ENCODE measurements around the gene GAS6.

Gene GAS6

GRCh38 chr13:113862931-113863523 is 849 bp downstream of the GAS6 start:
- Histone ChIP-seq H3K27ac (ENCODE audit: extremely low read depth, low read depth, low read length) (peak overlapping the region; percentile 51; the same call in 1 of the 2 replicates), H3K36me3 (ENCODE audit: control insufficient read depth in 2 of 2, insufficient read depth in 1 of 2, low read length in 2 of 2) (peaks cover 0 to 16% of the 10 kb centered on the region in 2 experiments; a peak in 1 of 3 replicates), H3K4me1 (ENCODE audit: control insufficient read depth, insufficient read depth, low read length) (peaks cover 3% of the 10 kb centered on the region; the same call in 1 of the 2 replicates), H3K4me3 (ENCODE audit: low read depth, low read length) (peak overlapping the region; percentile 52), H3K9me3 (ENCODE audit: control insufficient read depth, insufficient read depth, low read depth, low read length) (no peaks in the 10 kb centered on the region)
- POLR2A ChIA-PET = interaction anchor here (1.2 kb wide), 1 partner anchor 25 kb away, joined by 3 read pairs; no protein-coding TSS in a partner anchor
- CTCF ChIA-PET = interaction anchor here (0.6 kb wide), 1 partner anchor 299 kb away, joined by 3 read pairs; no protein-coding TSS in a partner anchor
- no peak for TF ChIP-seq ZNF18 (tag by site-specific recombination; IDR thresholded peaks at IDR 0.05)
- TF ChIP-seq ZIC2 (tag by site-specific recombination; IDR thresholded peaks at IDR 0.05) = peak; percentile 84
- peak; percentile 64 for TF ChIP-seq SP2 (tag by site-specific recombination; IDR thresholded peaks at IDR 0.05)
- peak; percentile 47; the same call in 1 of the 2 replicates for TF ChIP-seq SP3 (tag by site-specific recombination; IDR thresholded peaks at IDR 0.05)
- TF ChIP-seq GLIS2 (tag by site-specific recombination; IDR thresholded peaks at IDR 0.05) = peak; percentile 65
- peak; percentile 71 for TF ChIP-seq KLF1 (tag by site-specific recombination; IDR thresholded peaks at IDR 0.05)
- TF ChIP-seq ZNF138 (tag by site-specific recombination; IDR thresholded peaks at IDR 0.05; ENCODE audit: borderline replicate concordance) = no peak
- 0 out of 2 replicates have a peak, but pooled peaks have one; percentile 12 for TF ChIP-seq ZNF341 (tag by site-specific recombination; IDR thresholded peaks at IDR 0.05; ENCODE audit: low read depth)
- TF ChIP-seq ZNF140 (tag by site-specific recombination; IDR thresholded peaks at IDR 0.05) = no peak
- TF ChIP-seq PRDM10 (tag by site-specific recombination; IDR thresholded peaks at IDR 0.05) = peak; percentile 74
- TF ChIP-seq PATZ1 (tag by site-specific recombination; IDR thresholded peaks at IDR 0.05) = peak; percentile 15; the same call in 1 of the 2 replicates
- peak; percentile 84 for TF ChIP-seq ZNF600 (tag by site-specific recombination; IDR thresholded peaks at IDR 0.05)
- peak; percentile 43; the same call in 1 of the 2 replicates for TF ChIP-seq ZEB2 (tag by site-specific recombination; IDR thresholded peaks at IDR 0.05)
- TF ChIP-seq KLF17 (tag by site-specific recombination; IDR thresholded peaks at IDR 0.05) = 0 out of 2 replicates have a peak, but pooled peaks have one; percentile 45
- peak; percentile 35 for TF ChIP-seq ZBTB26 (tag by site-specific recombination; optimal IDR thresholded peaks at IDR 0.05)
- peak; percentile 70 for TF ChIP-seq ZNF394 (tag by site-specific recombination; IDR thresholded peaks at IDR 0.05; ENCODE audit: borderline replicate concordance)
- 0 out of 2 replicates have a peak, but pooled peaks have one; percentile 45 for TF ChIP-seq KLF9 (tag by site-specific recombination; IDR thresholded peaks at IDR 0.05; ENCODE audit: low read depth)
- TF ChIP-seq ZBTB20 (tag by site-specific recombination; IDR thresholded peaks at IDR 0.05) = peak; percentile 63
- TF ChIP-seq ZNF514 (tag by site-specific recombination; IDR thresholded peaks at IDR 0.05) = no peak
- peak; percentile 6; the same call in 1 of the 2 replicates for TF ChIP-seq GLIS1 (tag by site-specific recombination; IDR thresholded peaks at IDR 0.05)

Data from HEK293 (cell line).